Endothelial cell of umbilical vein (primary cell): ENCODE measurements around the gene ART5. TPM values are rescaled to one million over a fixed set of nuclear protein-coding genes. Genes with fewer than 3 reads are reported as not detected.
"Not testable (repeated sequence)": the region's sequence is repeated elsewhere in the genome, so short reads cannot be mapped to it uniquely, and the experiment has no call there.

Source experiments
- BruUV-seq: library from RNA; stranded (reverse); fragments of 400-500 nt; replicated peaks from 2 replicates; lab custom pipeline; 2021; lab: Mats Ljungman, UMichigan
- CTCF ChIA-PET: fragments of 300-600, 350-600 bp; sonication (Branson Sonifier 250); formaldehyde crosslinking; loops from one replicate; lab custom pipeline; 2021; ENCODE audit warnings: antibody characterized with exemption, inconsistent platforms; lab: Charles Lee
- POLR2A ChIA-PET: fragments of 300-600, 350-600 bp; sonication (Branson Sonifier 250); formaldehyde crosslinking; loops from one replicate; lab custom pipeline; 2021; ENCODE audit warnings: antibody characterized with exemption, inconsistent platforms; lab: Charles Lee
- DNase-seq: peaks from one replicate; pipeline ENCODE4 v3.0.0-alpha.2; 2011; ENCODE audit warnings: low read depth, low spot score
- FAIRE-seq: peaks from 2 replicates; lab custom pipeline; 2011; peaks lifted over from hg19 to GRCh38; lab: Jason Lieb, UNC
- H2AFZ ChIP-seq: 2 replicates; pipeline ENCODE4 v1.6.0; 2012; ENCODE audit warnings: low read depth, low read length, control low read depth, inconsistent platforms
- H3K27ac ChIP-seq: 2 replicates; pipeline ENCODE4 v1.5.1; 2011; ENCODE audit warnings: low read depth, mild to moderate bottlenecking, control low read depth, low read length, moderate library complexity; ENCODE audit not compliant: insufficient read depth
- H3K27me3 ChIP-seq, 2 experiments: 2 replicates each; pipeline versions ENCODE4 v1.6.0 to v1.6.1; 2011; ENCODE audit warnings: low read length in 2 of 2, mixed read lengths in 1 of 2; ENCODE audit not compliant: control insufficient read depth in 2 of 2, insufficient read depth in 2 of 2
- H3K36me3 ChIP-seq, 2 experiments: 2 replicates in 1 of 2; 3 replicates in 1 of 2; pipeline ENCODE4 v1.5.1; 2011; ENCODE audit warnings: low read length in 2 of 2, mild to moderate bottlenecking in 1 of 2, moderate library complexity in 1 of 2; ENCODE audit not compliant: control insufficient read depth in 2 of 2, insufficient read depth in 2 of 2; ENCODE audit errors: extremely low read depth in 1 of 2
- H3K4me1 ChIP-seq: 3 replicates; pipeline ENCODE4 v1.5.1; 2011; ENCODE audit warnings: mild to moderate bottlenecking, low read length; ENCODE audit not compliant: control insufficient read depth, insufficient read depth; ENCODE audit errors: extremely low read depth
- H3K4me2 ChIP-seq: 2 replicates; pipeline ENCODE4 v1.6.1; 2011; ENCODE audit warnings: low read length, control low read depth, mixed read lengths; ENCODE audit not compliant: insufficient read depth
- H3K4me3 ChIP-seq, 3 experiments: fragments of 200-600 bp in 1 of 3; sonication (generic), shearing (Covaris generic) in 1 of 3; replicated peaks in 1 of 3; 2 replicates each; pipeline ENCODE4 v1.5.1; 2011 to 2016; ENCODE audit warnings: control low read depth in 3 of 3, low read length in 3 of 3, mild to moderate bottlenecking in 2 of 3, inconsistent platforms in 1 of 3, low read depth in 1 of 3, moderate library complexity in 1 of 3; ENCODE audit not compliant: insufficient read depth in 1 of 3
- H3K79me2 ChIP-seq: 2 replicates; pipeline ENCODE4 v1.6.0; 2012; ENCODE audit warnings: low read length, inconsistent platforms; ENCODE audit not compliant: control insufficient read depth, insufficient read depth
- H3K9ac ChIP-seq: replicated peaks from 2 replicates; pipeline ENCODE3; 2011; ENCODE audit warnings: low read length, control low read depth; ENCODE audit not compliant: insufficient read depth; ENCODE audit errors: extremely low read depth
- H3K9me1 ChIP-seq: replicated peaks from 3 replicates; pipeline ENCODE4 v1.6.0; 2011; ENCODE audit warnings: mild to moderate bottlenecking, low read length; ENCODE audit not compliant: control insufficient read depth, insufficient read depth; ENCODE audit errors: extremely low read depth
- H3K9me3 ChIP-seq: replicated peaks from 2 replicates; pipeline ENCODE4 v1.5.1; 2012; ENCODE audit warnings: low read length, inconsistent platforms; ENCODE audit not compliant: control insufficient read depth, insufficient read depth
- H4K20me1 ChIP-seq: replicated peaks from 2 replicates; pipeline ENCODE3; 2011; ENCODE audit warnings: mild to moderate bottlenecking, low read length; ENCODE audit not compliant: control insufficient read depth, insufficient read depth; ENCODE audit errors: extremely low read depth
- CTCF ChIP-seq, 2 donors: IDR thresholded peaks; 1 replicate in 1 of 2; 2 replicates in 1 of 2; pipeline ENCODE4 v1.5.1; 2011; ENCODE audit warnings: low read length in 2 of 2, mild to moderate bottlenecking in 2 of 2, moderate library complexity in 2 of 2, control low read depth in 1 of 2, inconsistent platforms in 1 of 2, low read depth in 1 of 2; ENCODE audit not compliant: insufficient read depth in 1 of 2; ENCODE audit errors: extremely low read depth in 1 of 2
- EZH2 ChIP-seq: IDR thresholded peaks from 2 replicates; pipeline ENCODE4 v1.6.1; 2012; ENCODE audit warnings: borderline replicate concordance, low read depth, mild to moderate bottlenecking, moderate library complexity, low read length, inconsistent platforms; ENCODE audit not compliant: severe bottlenecking
- JUN ChIP-seq: IDR thresholded peaks from 2 replicates; pipeline ENCODE4 v1.6.1; 2011; ENCODE audit warnings: borderline replicate concordance, low read depth; ENCODE audit not compliant: insufficient read length, insufficient read depth
- POLR2A ChIP-seq: IDR thresholded peaks from 2 replicates; pipeline ENCODE4 v1.6.1; 2012; ENCODE audit warnings: low read depth, mild to moderate bottlenecking, control low read depth, low read length
- dilution Hi-C: fragments of 300-500 bp; cut with MboI; formaldehyde crosslinking; loops from one replicate; pipeline ENCODE4 v1.15.0; 2019; ENCODE audit warnings: low sequenced_read_pairs; ENCODE audit not compliant: extremely low pct_ligation_motif_present
- intact Hi-C: fragments of 100-400 bp; cut with micrococcal nuclease; formaldehyde crosslinking; loops from one replicate; pipeline ENCODE4 v1.10.0; 2022
- polyA plus RNA-seq, 4 experiments: library from polyadenylated mRNA; depleted of rRNA in 3 of 4; stranded (reverse) in 3 of 4; unstranded in 1 of 4; fragments of >200 nt; gene quantifications; 2 replicates each; pipeline versions ENCODE4 v1.2.1 to v1.2.3, GENCODE V29; 2011 to 2012; ENCODE audit warnings: missing spikeins in 1 of 4
- total RNA-seq: library from RNA; stranded (reverse); gene quantifications from 2 replicates; pipeline ENCODE4 v1.2.3, GENCODE V29; 2021

ART5 gene
- total and polyA plus RNA-seq, 2 donors (not counting 3 experiments of a cell fraction or from before 2014, with no cell fraction given), result not detected

GRCh38 chr11:3655547-3655946 is 13.8 kb upstream of the ART5 start:
- no peak overlapping the region for H3K9ac ChIP-seq
- no peaks in the 10 kb centered on the region for H3K9me3 ChIP-seq
- no peaks in the 10 kb centered on the region for H3K9me1 ChIP-seq
- H3K27me3 ChIP-seq, result peaks cover 6% of the 10 kb centered on the region in 2 experiments
- no peak overlapping the region for H3K4me2 ChIP-seq
- no peak overlapping the region for H3K27ac ChIP-seq
- ChIA-PET POLR2A (no interaction called here), CTCF (interaction anchor here (1.3 kb wide), 1 partner anchor 25 kb away, joined by 3 read pairs; no protein-coding TSS in a partner anchor)
- no peak overlapping the region for H3K4me3 ChIP-seq
- FAIRE-seq (no peak), DNase-seq (no peak)
- no peaks in the 10 kb centered on the region for H4K20me1 ChIP-seq
- intact Hi-C loops (no loop called here), dilution Hi-C loops (no loop called here)
- no peak overlapping the region for H2AFZ ChIP-seq
- H3K4me1 ChIP-seq, result no peaks in the 10 kb centered on the region
- H3K79me2 ChIP-seq, result no peaks in the 10 kb centered on the region
- no peaks in the 10 kb centered on the region for H3K36me3 ChIP-seq
- TF ChIP-seq JUN, result no peak
- no peak for TF ChIP-seq EZH2
- no peak for TF ChIP-seq CTCF (IDR thresholded peaks at IDR 0.05; ENCODE audit: extremely low read depth in 1 of 2, insufficient read depth in 1 of 2, low read depth in 1 of 2, low read length in 2 of 2)
- TF ChIP-seq POLR2A, result no peak
- BruUV-seq, result no TSS peak

GRCh38 chr11:3652514-3652913 is 10.7 kb upstream of the ART5 start:
- H3K79me2 ChIP-seq, CTCF ChIA-PET, H3K9me3 ChIP-seq, H3K36me3 ChIP-seq, H3K4me1 ChIP-seq, H2AFZ ChIP-seq, H3K9me1 ChIP-seq, H3K4me3 ChIP-seq, dilution Hi-C loops, DNase-seq, FAIRE-seq, H3K27me3 ChIP-seq, intact Hi-C loops, H3K4me2 ChIP-seq, H3K9ac ChIP-seq, BruUV-seq, H4K20me1 ChIP-seq, POLR2A ChIA-PET, H3K27ac ChIP-seq: not testable (repeated sequence)

- intact Hi-C loops, result loop anchor here (10.0 kb wide), 1 partner anchor 715 kb away; no protein-coding TSS in a partner anchor
- POLR2A ChIA-PET, H3K9ac ChIP-seq, DNase-seq, H3K4me3 ChIP-seq, H3K36me3 ChIP-seq, H3K27ac ChIP-seq, dilution Hi-C loops, BruUV-seq, H3K27me3 ChIP-seq, H3K79me2 ChIP-seq, H3K9me1 ChIP-seq, H3K9me3 ChIP-seq, H3K4me1 ChIP-seq, H2AFZ ChIP-seq, H3K4me2 ChIP-seq, H4K20me1 ChIP-seq, CTCF ChIA-PET, FAIRE-seq: not testable (repeated sequence)
Measured at GRCh38 chr11:3649374-3649773, 7.6 kb upstream of the ART5 start.
